Brain pericyte (primary cell): Measurements from ENCODE around the gene OR1S1.
"Not testable (repeated sequence)": the region's sequence is repeated elsewhere in the genome, so short reads cannot be mapped to it uniquely, and the experiment has no call there.

Source experiments
- DNase-seq: peaks from one replicate; pipeline ENCODE4 v3.0.0-alpha.2; 2012; ENCODE audit warnings: low read depth, low spot score

OR1S1 gene

GRCh38 chr11:58212420-58212819, at the start of gene OR1S1:
TSS of gene OR1S1 (plus strand) at chr11:58212720.
- DNase-seq, result not testable (repeated sequence)

GRCh38 chr11:58164389-58164788, 48.1 kb upstream of the OR1S1 start:
- no peak for DNase-seq

GRCh38 chr11:58164990-58165389, 47.5 kb upstream of the OR1S1 start:
- no peak for DNase-seq

- no peak for DNase-seq
These were observed 46.9 kb upstream of the OR1S1 start for GRCh38 chr11:58165504-58166106.

- DNase-seq, result no peak
These were observed 35.0 kb upstream of the OR1S1 start for GRCh38 chr11:58177409-58178054.

GRCh38 chr11:58178444-58178843, 34.1 kb upstream of the OR1S1 start:
- DNase-seq, result no peak

GRCh38 chr11:58179648-58180047, 32.9 kb upstream of the OR1S1 start:
- DNase-seq, result no peak

- DNase-seq, result no peak
These were observed 25.6 kb upstream of the OR1S1 start for GRCh38 chr11:58186938-58187337.

GRCh38 chr11:58188770-58189169, 23.8 kb upstream of the OR1S1 start, which contains the start of gene OR9Q2:
TSS of gene OR9Q2 (plus strand) at chr11:58189070. CDS start at chr11:58190491, 1,421 bp downstream.
- DNase-seq, result no peak

- DNase-seq, result no peak
These were observed 20.3 kb upstream of the OR1S1 start for GRCh38 chr11:58192229-58192628.

GRCh38 chr11:58193391-58193790, 19.1 kb upstream of the OR1S1 start:
- no peak for DNase-seq

GRCh38 chr11:58195939-58196338, 16.6 kb upstream of the OR1S1 start:
- no peak for DNase-seq

GRCh38 chr11:58199271-58199670, 13.2 kb upstream of the OR1S1 start:
- DNase-seq, result no peak

GRCh38 chr11:58204042-58204441, 8.5 kb upstream of the OR1S1 start, which contains the start of gene OR1S2:
TSS of gene OR1S2 (minus strand) at chr11:58204142. CDS start at chr11:58204142, 0 bp downstream.
- no peak for DNase-seq

GRCh38 chr11:58216476-58216875, 4.0 kb downstream of the OR1S1 start:
- DNase-seq, result no peak

- no peak for DNase-seq
These were observed 10.2 kb downstream of the OR1S1 start for GRCh38 chr11:58222721-58223120.

GRCh38 chr11:58227956-58228615, 15.6 kb downstream of the OR1S1 start:
- DNase-seq, result no peak

- DNase-seq, result no peak
These were observed 31.4 kb downstream of the OR1S1 start for GRCh38 chr11:58243954-58244353.

- no peak for DNase-seq
These were observed 42.4 kb downstream of the OR1S1 start for GRCh38 chr11:58254936-58255335.

GRCh38 chr11:58259983-58260382, 47.5 kb downstream of the OR1S1 start:
- no peak for DNase-seq
